Measurements from ENCODE around the gene REV3L. TPM values are rescaled to one million over a fixed set of nuclear protein-coding genes. Genes with fewer than 3 reads are reported as not detected.

The REV3L gene
- total and polyA plus RNA-seq, 2 of the 8 experiments (the other 6 are each of a cell fraction or from before 2014, with no cell fraction given) = 2.1 to 6.6 TPM

DNA sequence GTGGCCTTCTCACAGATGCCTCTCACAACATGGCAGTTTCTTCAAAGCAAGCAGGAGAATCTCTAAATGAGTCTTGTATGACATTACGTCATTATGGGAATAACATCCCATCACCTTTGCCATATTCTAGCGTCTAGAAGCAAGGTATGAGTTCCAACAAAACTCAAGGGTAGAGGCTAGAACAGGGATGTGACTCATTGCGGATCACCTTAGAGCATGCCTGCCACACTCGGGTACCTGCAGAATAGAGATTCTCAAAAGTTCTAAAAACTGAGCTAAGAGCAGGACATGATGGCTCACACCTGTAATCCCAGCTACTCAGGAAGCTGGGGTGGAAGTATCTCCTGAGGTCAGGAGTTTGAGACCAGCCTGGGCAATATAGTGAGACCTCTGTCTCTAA, 212.9 kb downstream of the REV3L start:
- Histone ChIP-seq H2AK5ac (ENCODE audit: low read depth, low read length) (no peak overlapping the region), H2BK15ac (ENCODE audit: low read length) (no peak overlapping the region), H3K56ac (replicated peaks; ENCODE audit: insufficient read length, low read depth, low read length) (no peak overlapping the region), H3K27ac (ENCODE audit: low read depth, low read length) (no peak overlapping the region), H3K18ac (ENCODE audit: extremely low read depth, low read length) (no peak overlapping the region), H2BK120ac (replicated peaks; ENCODE audit: low read depth, low read length) (no peak overlapping the region), H3K23me2 (ENCODE audit: low read depth, low read length) (no peaks in the 10 kb centered on the region), H4K91ac (replicated peaks; ENCODE audit: insufficient read length, low read length) (no peak overlapping the region), H2BK20ac (ENCODE audit: low read length) (no peak overlapping the region), H3K36me3 (ENCODE audit: control insufficient read depth in 2 of 4, insufficient read depth in 4 of 4, low read length in 3 of 4) (peaks cover 4 to 48% (median 23%) of the 10 kb centered on the region in 4 experiments; a peak in 7 of 8 replicates), H3K9ac (replicated peaks in 1 of 4; ENCODE audit: extremely low read depth in 1 of 4, low read depth in 3 of 4, low read length in 3 of 4) (no peak overlapping the region), H2BK5ac (ENCODE audit: low read depth, low read length) (no peak overlapping the region), H3K14ac (ENCODE audit: insufficient read length) (no peak overlapping the region), H4K5ac (ENCODE audit: insufficient read length, low read depth, low read length) (no peak overlapping the region), H3K79me1 (ENCODE audit: low read depth, low read length) (no peaks in the 10 kb centered on the region), H3K4me1 (replicated peaks in 1 of 4; ENCODE audit: control insufficient read depth in 3 of 4, insufficient read depth in 4 of 4, low read length in 3 of 4) (no peaks in the 10 kb centered on the region), H3K79me2 (ENCODE audit: control insufficient read depth in 1 of 2, insufficient read depth in 2 of 2, low read length in 2 of 2) (peaks cover 2 to 3% of the 10 kb centered on the region in 2 experiments; a peak in 2 of 4 replicates), H3K4ac (replicated peaks; ENCODE audit: insufficient read length, low read depth, low read length) (no peak overlapping the region), H4K8ac (ENCODE audit: extremely low read depth, insufficient read depth, low read length) (no peak overlapping the region), H4K20me1 (replicated peaks in 1 of 2; ENCODE audit: control insufficient read depth in 1 of 2, insufficient read depth in 2 of 2, low read length in 2 of 2) (peaks cover 0 to 1% of the 10 kb centered on the region in 2 experiments), H3K23ac (ENCODE audit: insufficient read length) (no peak overlapping the region), H3K27me3 (replicated peaks in 1 of 4; ENCODE audit: control insufficient read depth in 3 of 4, extremely low read depth in 1 of 4, insufficient read depth in 3 of 4, low read length in 3 of 4) (no peaks in the 10 kb centered on the region), H3K9me3 (ENCODE audit: insufficient read depth in 2 of 2, low read depth in 1 of 2, low read length in 1 of 2) (no peaks in the 10 kb centered on the region), H2AFZ (ENCODE audit: low read length) (no peak overlapping the region), H3K4me2 (ENCODE audit: insufficient read depth in 1 of 2, low read depth in 2 of 2, low read length in 2 of 2) (no peak overlapping the region), H3K4me3 (ENCODE audit: extremely low read depth in 1 of 4, insufficient read depth in 2 of 4, low read depth in 3 of 4, low read length in 4 of 4) (no peak overlapping the region), H2BK12ac (ENCODE audit: low read depth, low read length) (no peak overlapping the region)
- DNase-seq (ENCODE audit: low read depth in 1 of 2, low spot score in 2 of 2) = no peak
- POLR2A ChIA-PET (ENCODE audit: partially characterized antibody) = interaction anchor here (1.3 kb wide), 1 partner anchor 314 kb away, joined by 3 read pairs; no protein-coding TSS in a partner anchor
- CTCF ChIA-PET (ENCODE audit: partially characterized antibody) = interaction anchor here (3.6 kb wide), 1 partner anchor 11 kb away, joined by 16 read pairs; a partner anchor contains a TSS
- no peak for FAIRE-seq
- WGBS, 2 experiments (ENCODE audit: extremely low coverage in 1 of 2, insufficient coverage in 1 of 2, insufficient read length in 1 of 2, insufficient replicate concordance in 2 of 2, low coverage in 1 of 2, low lambda C conversion rate in 2 of 2, missing lambda C conversion rate in 1 of 2) = 95% methylated on average over 4 of the region's 4 CpGs; no CpG with 5 or more reads in 1 of the 2 experiments
- TF ChIP-seq CBX8 (IDR thresholded peaks at IDR 0.05; ENCODE audit: borderline replicate concordance, low read depth, low read length) (no peak), POLR2AphosphoS5 (IDR thresholded peaks at IDR 0.05; ENCODE audit: low read depth, low read length) (no peak), FOSL1 (IDR thresholded peaks at IDR 0.05; ENCODE audit: insufficient read depth, low read depth, low read length) (no peak), BCL11A (IDR thresholded peaks at IDR 0.05; ENCODE audit: low read depth in 2 of 2, low read length in 2 of 2) (no peak), PHF8 (conservative IDR thresholded peaks at IDR 0.05; ENCODE audit: low read depth, low read length) (no peak), RFX5 (IDR thresholded peaks at IDR 0.05; ENCODE audit: borderline replicate concordance, low read depth, low read length) (no peak), SIX5 (IDR thresholded peaks at IDR 0.05; ENCODE audit: low read depth, low read length) (no peak), EGR1 (IDR thresholded peaks at IDR 0.05; ENCODE audit: borderline replicate concordance, low read depth, low read length) (no peak)

All from H1 (cell line).